GM23338 (cell line): ENCODE measurements around the gene SDF2L1. TPM values are rescaled to one million over a fixed set of nuclear protein-coding genes. Genes with fewer than 3 reads are reported as not detected.

ENCODE experiments used
- ATAC-seq: fragments of 200-7000 bp; cut with Tn5 transposase; 3 replicates; pipeline ENCODE4 v1.9.1; 2020
- DNase-seq: peaks from one replicate; pipeline ENCODE4 v3.0.0-alpha.2; 2015; ENCODE audit warnings: low spot score
- H2AFZ ChIP-seq: fragments of 200-600 bp; sonication (generic); 2 replicates; pipeline ENCODE4 v1.8.0; 2016; ENCODE audit warnings: antibody characterized with exemption, mild to moderate bottlenecking, moderate library complexity
- H3F3A ChIP-seq: fragments of 200-600 bp; sonication (generic); replicated peaks from 2 replicates; pipeline ENCODE4 v1.8.0; 2017; ENCODE audit warnings: antibody characterized with exemption, mixed run types, low read depth
- H3K27ac ChIP-seq: fragments of 200-600 bp; sonication (generic); 2 replicates; pipeline ENCODE4 v1.6.1; 2016; ENCODE audit warnings: low read depth
- H3K27me3 ChIP-seq: fragments of 200-600 bp; sonication (generic); 2 replicates; pipeline ENCODE4 v1.8.0; 2016; ENCODE audit warnings: mild to moderate bottlenecking, mixed run types, moderate library complexity; ENCODE audit not compliant: insufficient read depth
- H3K36me3 ChIP-seq: fragments of 200-600 bp; sonication (generic); 2 replicates; pipeline ENCODE4 v1.8.0; 2016; ENCODE audit warnings: mild to moderate bottlenecking; ENCODE audit not compliant: insufficient read depth
- H3K4me1 ChIP-seq: fragments of 200-600 bp; sonication (generic); 2 replicates; pipeline ENCODE4 v1.8.0; 2016; ENCODE audit warnings: mild to moderate bottlenecking, moderate library complexity; ENCODE audit not compliant: insufficient read depth
- H3K4me2 ChIP-seq: fragments of 200-600 bp; sonication (generic); 2 replicates; pipeline ENCODE4 v1.7.1; 2017; ENCODE audit warnings: mixed run types
- H3K4me3 ChIP-seq: fragments of 200-600 bp; sonication (generic); 2 replicates; pipeline ENCODE4 v1.6.1; 2016; ENCODE audit warnings: mixed run types
- H3K79me2 ChIP-seq: fragments of 200-600 bp; sonication (generic); replicated peaks from 2 replicates; pipeline ENCODE4 v1.8.0; 2017; ENCODE audit warnings: mild to moderate bottlenecking; ENCODE audit not compliant: insufficient read depth
- H3K9me2 ChIP-seq: fragments of 200-600 bp; sonication (generic); 2 replicates; pipeline ENCODE4 v1.8.0; 2017; ENCODE audit not compliant: insufficient read depth
- H4K20me1 ChIP-seq: fragments of 200-600 bp; sonication (generic); replicated peaks from 2 replicates; pipeline ENCODE4 v1.8.0; 2017; ENCODE audit warnings: mild to moderate bottlenecking; ENCODE audit not compliant: insufficient read depth
- H3K27ac Mint-ChIP-seq: 2 replicates; pipeline ENCODE4 v1.8.0; 2020; ENCODE audit warnings: inconsistent platforms, mild to moderate bottlenecking, moderate library complexity, mixed read lengths
- H3K27me3 Mint-ChIP-seq: 3 replicates; pipeline ENCODE4 v1.8.0; 2022; ENCODE audit warnings: low read depth, mild to moderate bottlenecking, moderate library complexity, mixed read lengths, inconsistent platforms; ENCODE audit not compliant: insufficient read depth, poor library complexity
- H3K36me3 Mint-ChIP-seq: 3 replicates; pipeline ENCODE4 v1.8.0; 2021; ENCODE audit warnings: low read depth, mild to moderate bottlenecking, inconsistent platforms, moderate library complexity, mixed read lengths
- H3K4me1 Mint-ChIP-seq: 3 replicates; pipeline ENCODE4 v1.8.0; 2020; ENCODE audit warnings: mild to moderate bottlenecking, inconsistent platforms, mixed read lengths
- H3K4me3 Mint-ChIP-seq: 3 replicates; pipeline ENCODE4 v1.8.0; 2021; ENCODE audit warnings: moderate library complexity, mild to moderate bottlenecking, inconsistent platforms, mixed read lengths
- H3K9me3 Mint-ChIP-seq: 3 replicates; pipeline ENCODE4 v1.8.0; 2020; ENCODE audit warnings: moderate library complexity, mild to moderate bottlenecking, inconsistent platforms, mixed read lengths
- CREB1 ChIP-seq: fragments of 250-450 bp; sonication (Bioruptor Pico); IDR thresholded peaks from 2 replicates; pipeline ENCODE4 v1.5.0; 2020; ENCODE audit warnings: low read depth, mild to moderate bottlenecking, moderate library complexity
- CTCF ChIP-seq, 2 experiments: fragments of 200-600 bp in 1 of 2; sonication (generic) in 1 of 2; conservative IDR thresholded peaks; 2 replicates each; pipeline versions ENCODE4 v1.5.1 to v1.6.1; 2016 to 2017; ENCODE audit warnings: antibody characterized with exemption in 2 of 2, low read depth in 2 of 2, mild to moderate bottlenecking in 2 of 2, moderate library complexity in 1 of 2
- EZH2phosphoT487 ChIP-seq: fragments of 200-600 bp; sonication (generic); IDR thresholded peaks from one replicate; pipeline ENCODE4 v1.8.1; 2018; ENCODE audit warnings: antibody characterized with exemption; ENCODE audit not compliant: unreplicated experiment
- JUNB ChIP-seq: IDR thresholded peaks from one replicate; pipeline ENCODE4 v1.6.1; 2016; ENCODE audit warnings: antibody characterized with exemption; ENCODE audit not compliant: unreplicated experiment
- NANOG ChIP-seq: IDR thresholded peaks from 2 replicates; pipeline ENCODE4 v1.6.1; 2016; ENCODE audit warnings: antibody characterized with exemption, borderline replicate concordance
- POLR2AphosphoS5 ChIP-seq: IDR thresholded peaks from 2 replicates; pipeline ENCODE4 v1.6.1; 2016; ENCODE audit warnings: antibody characterized with exemption, low read depth
- REST ChIP-seq: IDR thresholded peaks from one replicate; pipeline ENCODE4 v1.6.1; 2018; ENCODE audit warnings: antibody characterized with exemption; ENCODE audit not compliant: unreplicated experiment
- ZNF331 ChIP-seq: fragments of 250-450 bp; sonication (Bioruptor Pico); IDR thresholded peaks from 2 replicates; pipeline ENCODE4 v1.5.0; 2020; ENCODE audit warnings: low read depth, mild to moderate bottlenecking, moderate library complexity
- ZNF462 ChIP-seq: fragments of 250-450 bp; sonication (Bioruptor Pico); IDR thresholded peaks from 2 replicates; pipeline ENCODE4 v1.5.0; 2020; ENCODE audit warnings: mild to moderate bottlenecking, moderate library complexity
- polyA plus RNA-seq: library from polyadenylated mRNA; unstranded; fragments of >200 nt; fragmentation: Nextera tagmentation; extraction: Ambion mirVana; gene quantifications from 2 replicates; pipeline ENCODE4 v1.2.1, GENCODE V29; 2016
- total RNA-seq: library from RNA; depleted of rRNA; stranded (reverse); fragments of >200 nt; shearing (Covaris generic); gene quantifications from 2 replicates; pipeline ENCODE4 v1.2.3, GENCODE V29; 2014

The SDF2L1 gene
- total and polyA plus RNA-seq, 2 experiments from 2014 or later: 62.3 to 72.7 TPM

- TF ChIP-seq ZNF462: no peak
- TF ChIP-seq CTCF (conservative IDR thresholded peaks at IDR 0.05; ENCODE audit: low read depth in 2 of 2): no peak
- no peak for TF ChIP-seq POLR2AphosphoS5
- no peak for TF ChIP-seq CREB1
- TF ChIP-seq ZNF331: no peak
Observed at GRCh38 chr22:21621025-21621424, 21.1 kb upstream of the SDF2L1 start (continued).

GRCh38 chr22:21622011-21622918, 19.8 kb upstream of the SDF2L1 start:
- Histone ChIP-seq H4K20me1 (peaks cover 72% of the 10 kb centered on the region), H3K36me3 (no peaks in the 10 kb centered on the region; the same call in 1 of the 2 replicates), H3K27ac (no peak overlapping the region)
- no peak for TF ChIP-seq POLR2AphosphoS5
- TF ChIP-seq CTCF (conservative IDR thresholded peaks at IDR 0.05; ENCODE audit: low read depth in 2 of 2): no peak
- no peak for TF ChIP-seq EZH2phosphoT487
- no peak for TF ChIP-seq JUNB
- no peak for TF ChIP-seq NANOG
- no peak for TF ChIP-seq REST

More at GRCh38 chr22:21622011-21622918, 19.8 kb upstream of the SDF2L1 start:
- H3K4me1 Mint-ChIP-seq: peaks cover 24% of the 10 kb centered on the region
- H3K9me3 Mint-ChIP-seq: no peaks in the 10 kb centered on the region
- peaks cover 33% of the 10 kb centered on the region for H3K79me2 ChIP-seq
- ATAC-seq (no peak), DNase-seq (no peak)
- peaks cover 23% of the 10 kb centered on the region for H3K27me3 Mint-ChIP-seq
- no peak overlapping the region for H3K4me2 ChIP-seq
- H2AFZ ChIP-seq: no peak overlapping the region
- no peaks in the 10 kb centered on the region for H3K9me2 ChIP-seq
- no peak overlapping the region for H3K27ac Mint-ChIP-seq
- H3K4me3 Mint-ChIP-seq: no peak overlapping the region; the same call in 2 of the 3 replicates
- no peak overlapping the region for H3K4me3 ChIP-seq
- peaks cover 10% of the 10 kb centered on the region; the same call in 1 of the 2 replicates for H3K4me1 ChIP-seq
- H3F3A ChIP-seq: peaks cover 36% of the 10 kb centered on the region; the same call in 1 of the 2 replicates
- H3K27me3 ChIP-seq: no peaks in the 10 kb centered on the region
- peaks cover 27% of the 10 kb centered on the region for H3K36me3 Mint-ChIP-seq
